H1 (cell line): ENCODE results near the gene CCDC93.

Experiments
- BRCA1 ChIP-seq: IDR thresholded peaks from 2 replicates; pipeline ENCODE4 v1.6.1; 2012; ENCODE audit warnings: low read depth, low read length, improper control_type of control experiment
- EP300 ChIP-seq, 2 experiments: IDR thresholded peaks; 1 replicate in 1 of 2; 2 replicates in 1 of 2; pipeline ENCODE4 v1.6.1; 2011 to 2012; ENCODE audit warnings: low read depth in 2 of 2, low read length in 2 of 2, mild to moderate bottlenecking in 2 of 2, borderline replicate concordance in 1 of 2, inconsistent platforms in 1 of 2, moderate library complexity in 1 of 2
- JUND ChIP-seq: IDR thresholded peaks from 2 replicates; pipeline ENCODE4 v1.6.1; 2011; ENCODE audit warnings: mild to moderate bottlenecking, improper control_type of control experiment, low read length
- TEAD4 ChIP-seq: IDR thresholded peaks from 2 replicates; pipeline ENCODE4 v1.6.1; 2012; ENCODE audit warnings: low read depth, low read length, inconsistent platforms, mixed read lengths
- TF ChIP-seq, protein P1 (sequence below), 3 experiments: IDR thresholded peaks; 1 replicate in 2 of 3; 2 replicates in 1 of 3; pipeline versions ENCODE4 v1.5.1 to v1.6.1; 2011; ENCODE audit warnings: low read length in 3 of 3, mild to moderate bottlenecking in 3 of 3, inconsistent platforms in 2 of 3, low read depth in 1 of 3, moderate library complexity in 1 of 3; ENCODE audit not compliant: insufficient read depth in 1 of 3; ENCODE audit errors: control extremely low read depth in 1 of 3

GRCh38 chr2:118052474-118052873, 38.6 kb upstream of the CCDC93 start:
- TF ChIP-seq TEAD4 (no peak), EP300 (IDR thresholded peaks at IDR 0.05; ENCODE audit: borderline replicate concordance in 1 of 2, low read depth in 2 of 2, low read length in 2 of 2) (no peak), JUND (no peak), BRCA1 (no peak)
- TF ChIP-seq, protein P1, sequence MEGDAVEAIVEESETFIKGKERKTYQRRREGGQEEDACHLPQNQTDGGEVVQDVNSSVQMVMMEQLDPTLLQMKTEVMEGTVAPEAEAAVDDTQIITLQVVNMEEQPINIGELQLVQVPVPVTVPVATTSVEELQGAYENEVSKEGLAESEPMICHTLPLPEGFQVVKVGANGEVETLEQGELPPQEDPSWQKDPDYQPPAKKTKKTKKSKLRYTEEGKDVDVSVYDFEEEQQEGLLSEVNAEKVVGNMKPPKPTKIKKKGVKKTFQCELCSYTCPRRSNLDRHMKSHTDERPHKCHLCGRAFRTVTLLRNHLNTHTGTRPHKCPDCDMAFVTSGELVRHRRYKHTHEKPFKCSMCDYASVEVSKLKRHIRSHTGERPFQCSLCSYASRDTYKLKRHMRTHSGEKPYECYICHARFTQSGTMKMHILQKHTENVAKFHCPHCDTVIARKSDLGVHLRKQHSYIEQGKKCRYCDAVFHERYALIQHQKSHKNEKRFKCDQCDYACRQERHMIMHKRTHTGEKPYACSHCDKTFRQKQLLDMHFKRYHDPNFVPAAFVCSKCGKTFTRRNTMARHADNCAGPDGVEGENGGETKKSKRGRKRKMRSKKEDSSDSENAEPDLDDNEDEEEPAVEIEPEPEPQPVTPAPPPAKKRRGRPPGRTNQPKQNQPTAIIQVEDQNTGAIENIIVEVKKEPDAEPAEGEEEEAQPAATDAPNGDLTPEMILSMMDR (IDR thresholded peaks at IDR 0.05; ENCODE audit: control extremely low read depth in 1 of 3, insufficient read depth in 1 of 3, low read depth in 1 of 3, low read length in 3 of 3) = no peak
